ENCODE data around the gene TLCD5.

Gene TLCD5

DNA sequence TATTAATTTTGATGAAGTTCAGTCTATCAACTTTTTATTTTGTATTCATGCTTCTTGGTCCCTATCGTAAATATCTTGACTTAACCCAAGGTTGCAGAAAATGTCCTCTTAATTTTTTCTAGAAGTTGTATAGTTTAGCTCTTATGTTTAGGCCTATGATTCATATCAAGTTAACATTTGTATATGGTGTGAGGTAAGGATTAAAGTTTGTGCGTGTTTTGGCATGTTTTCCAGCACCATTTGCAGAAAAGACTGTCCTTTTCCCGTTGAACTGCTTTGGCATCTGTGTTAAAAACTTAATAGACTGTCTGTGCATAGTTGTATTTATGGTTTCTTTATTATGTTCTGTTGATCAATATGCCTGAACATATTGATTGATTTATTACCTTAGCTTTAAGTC, 53.4 kb downstream of the TLCD5 start:
- DNase-seq (ENCODE audit: low read depth in 1 of 2, low spot score in 1 of 2) = no peak

DNA sequence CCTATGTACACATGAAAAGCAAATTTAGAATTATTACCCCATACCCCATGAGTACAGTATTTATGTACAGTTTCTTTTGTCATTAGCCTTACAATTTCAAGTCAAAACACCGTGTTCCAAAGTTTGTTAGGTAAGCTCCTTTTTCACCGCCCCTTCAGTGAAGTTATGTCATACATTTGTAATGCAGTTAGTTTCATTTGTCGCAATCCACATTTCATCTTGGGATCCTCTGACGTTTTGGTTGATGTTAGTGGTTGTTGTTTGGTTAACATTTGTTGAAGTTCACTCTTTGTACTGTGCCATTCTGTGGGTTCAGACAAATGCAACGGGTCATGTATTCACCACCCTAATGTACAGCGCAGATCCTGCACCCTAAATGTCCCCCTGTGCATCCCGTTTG, 56.3 kb downstream of the TLCD5 start:
- no peak for DNase-seq (ENCODE audit: low read depth in 1 of 2, low spot score in 1 of 2)

Data from activated CD4-positive, alpha-beta T cell treated with anti-CD3 and anti-CD28 coated beads, Interleukin-2, amount 50 U/mL, for 24 hours (primary cell).